ENCODE results near the gene MTUS2. TPM values are rescaled to one million over a fixed set of nuclear protein-coding genes. Genes with fewer than 3 reads are reported as not detected.
"Not testable (repeated sequence)": the region's sequence is repeated elsewhere in the genome, so short reads cannot be mapped to it uniquely, and the experiment has no call there.

Gene MTUS2
- polyA plus RNA-seq, 3 donors, result 0.03 to 7.4 TPM; not detected in 1

DNA sequence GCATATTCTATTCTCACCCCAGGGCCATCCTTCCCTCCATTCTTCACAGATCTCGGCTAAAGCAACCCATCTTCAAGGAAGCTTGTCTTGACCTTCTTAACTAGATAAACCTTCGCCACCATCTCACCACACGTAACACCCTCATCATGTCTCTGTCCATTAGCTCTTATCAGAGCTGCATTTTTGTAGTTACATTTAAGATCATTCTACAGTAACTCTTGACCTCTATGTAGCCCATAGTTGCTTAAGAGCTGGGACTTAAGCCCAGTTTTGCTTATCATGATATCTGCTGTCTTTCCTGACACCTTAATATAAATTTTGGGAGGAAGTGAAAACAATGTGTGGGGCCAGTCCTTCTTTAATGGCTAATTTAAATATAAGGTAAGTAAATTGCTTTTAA lies 345.1 kb downstream of the MTUS2 start:
- WGBS, 3 donors, result 81 to 87% (median 83%) methylated on average over 3 of the region's 3 CpGs

DNA sequence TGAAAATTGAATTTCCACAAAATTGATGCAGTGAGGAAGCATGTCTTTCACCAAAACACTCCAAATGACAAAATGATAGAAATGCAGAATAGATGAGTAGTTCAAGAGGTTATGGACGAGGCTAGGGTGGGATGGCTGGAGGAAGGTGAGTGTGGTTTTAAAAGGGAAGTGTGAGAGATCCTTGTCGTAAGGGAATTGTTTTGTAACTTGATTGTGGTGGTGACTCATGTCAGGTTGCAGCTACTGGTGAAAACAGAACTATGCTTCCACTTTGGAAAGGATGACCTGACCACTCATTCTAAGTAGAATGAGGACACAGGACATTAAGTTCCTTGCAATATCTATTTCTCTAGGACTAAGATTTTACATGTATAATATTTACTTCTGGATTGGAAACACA lies 345.7 kb downstream of the MTUS2 start:
- H3K27ac ChIP-seq (ENCODE audit: low read depth, low read length), result no peak overlapping the region
- 31 to 48% (median 38%) methylated on average over 2 of the region's 2 CpGs for WGBS, 3 donors

More for the DNA sequence above, 345.1 kb downstream of the MTUS2 start:
- H3K27ac ChIP-seq (ENCODE audit: low read depth, low read length), result no peak overlapping the region

DNA sequence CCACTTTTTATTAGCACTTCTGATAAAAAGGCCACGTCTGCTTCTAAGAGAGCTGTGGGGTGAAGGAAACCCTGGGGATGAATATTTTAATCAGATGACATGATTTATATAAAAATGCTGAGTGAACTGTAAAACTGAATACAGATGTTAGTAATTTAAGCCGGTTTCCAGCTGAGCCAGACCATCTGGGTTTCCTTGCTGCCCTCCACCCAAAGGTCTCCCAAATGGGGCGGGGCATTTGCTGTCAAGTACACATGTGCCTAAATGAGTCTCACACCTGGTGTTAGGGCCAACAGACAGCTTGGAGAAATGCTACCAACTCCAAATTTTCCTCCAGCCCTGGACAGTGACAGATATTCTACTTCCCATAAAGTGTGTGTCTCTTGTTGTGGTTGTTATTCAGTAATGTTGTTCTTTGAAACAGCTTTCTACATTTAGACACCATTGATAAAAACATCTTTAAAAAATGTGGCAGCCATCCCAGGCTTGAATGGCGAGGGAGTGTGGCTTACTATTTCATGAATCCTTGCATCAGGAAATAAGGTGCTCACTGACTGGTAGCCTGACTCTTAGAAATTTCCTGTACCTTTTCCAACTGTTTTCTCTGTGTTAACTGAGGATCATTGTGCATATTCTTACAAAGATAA lies 350.4 kb downstream of the MTUS2 start:
- no peak overlapping the region for H3K27ac ChIP-seq (ENCODE audit: low read depth, low read length)
- WGBS, 3 donors, result 50 to 72% (median 53%) methylated on average over 4 of the region's 4 CpGs

DNA sequence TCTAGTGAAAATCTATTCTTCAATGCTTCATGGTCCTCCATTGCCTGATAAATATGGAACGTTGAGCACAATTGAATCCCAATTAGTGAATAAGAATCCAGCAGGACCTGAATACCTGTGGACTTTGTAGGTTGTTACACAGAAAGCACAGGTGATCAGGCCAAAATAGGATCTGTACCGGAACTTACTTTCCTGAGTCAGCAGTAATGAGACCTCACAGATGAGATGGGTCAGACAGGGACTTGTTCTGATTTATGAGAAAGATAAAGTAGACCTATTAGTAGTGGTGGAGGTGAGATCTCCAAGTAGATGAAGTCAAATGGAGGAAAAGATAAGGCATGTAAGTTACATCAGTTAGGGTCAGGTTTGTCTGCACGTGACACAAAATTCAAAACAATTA lies 351.1 kb downstream of the MTUS2 start:
- 86 to 91% (median 87%) methylated on average over 3 of the region's 3 CpGs for WGBS, 3 donors
- H3K27ac ChIP-seq (ENCODE audit: low read depth, low read length), result no peak overlapping the region

DNA sequence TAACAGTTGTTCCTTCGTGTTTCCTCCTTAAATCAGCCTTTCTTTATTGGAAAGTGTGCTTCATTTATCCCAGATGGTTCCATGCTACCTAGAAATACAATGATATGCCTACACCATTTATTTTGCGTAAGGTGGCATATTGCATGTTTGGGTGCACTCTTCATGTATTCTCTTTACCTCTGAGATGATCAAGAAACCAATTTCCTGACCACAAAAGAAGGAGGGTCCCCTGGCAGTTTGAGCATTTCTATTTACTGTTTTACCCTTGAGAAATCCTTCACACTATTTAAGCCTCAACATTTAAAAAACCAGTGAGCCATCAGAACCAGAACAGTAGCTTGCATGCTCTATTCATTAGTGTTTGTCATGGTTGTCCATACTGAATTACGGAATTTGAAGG lies 354.0 kb downstream of the MTUS2 start:
- WGBS, 3 donors, result 67 to 83% (median 80%) methylated on average over 3 of the region's 3 CpGs
- no peak overlapping the region for H3K27ac ChIP-seq (ENCODE audit: low read depth, low read length)

DNA sequence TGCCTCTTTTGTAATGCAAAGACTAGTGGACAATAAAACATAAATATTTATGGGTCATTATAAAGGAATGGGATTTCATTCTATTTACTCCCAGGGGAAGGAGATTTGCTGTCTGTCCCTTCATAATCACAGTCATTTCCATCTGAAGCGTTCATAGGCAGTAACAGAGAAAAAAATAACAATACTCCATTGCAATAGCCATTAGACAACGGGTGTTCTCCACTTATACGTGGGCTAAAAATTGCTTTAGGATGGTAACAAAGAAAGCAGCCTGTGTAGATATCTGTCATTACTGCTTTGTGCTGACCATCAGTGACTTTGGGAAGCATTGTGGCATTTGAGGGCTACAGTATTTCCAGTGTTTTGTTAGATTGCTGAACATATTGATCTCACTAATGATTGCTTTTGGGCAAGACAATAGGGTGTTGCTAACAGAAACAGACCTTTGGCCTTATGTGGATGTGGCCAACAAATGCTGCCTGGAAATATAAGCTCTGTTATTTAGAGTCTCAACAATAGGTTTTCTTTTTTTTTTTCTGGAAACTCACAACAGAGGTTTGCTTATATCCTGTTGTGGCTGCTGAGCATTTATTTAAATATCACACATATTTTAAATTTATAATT lies 355.2 kb downstream of the MTUS2 start:
- 75 to 91% (median 80%) methylated on average over 3 of the region's 3 CpGs for WGBS, 3 donors
- H3K27ac ChIP-seq (ENCODE audit: low read depth, low read length), result no peak overlapping the region

DNA sequence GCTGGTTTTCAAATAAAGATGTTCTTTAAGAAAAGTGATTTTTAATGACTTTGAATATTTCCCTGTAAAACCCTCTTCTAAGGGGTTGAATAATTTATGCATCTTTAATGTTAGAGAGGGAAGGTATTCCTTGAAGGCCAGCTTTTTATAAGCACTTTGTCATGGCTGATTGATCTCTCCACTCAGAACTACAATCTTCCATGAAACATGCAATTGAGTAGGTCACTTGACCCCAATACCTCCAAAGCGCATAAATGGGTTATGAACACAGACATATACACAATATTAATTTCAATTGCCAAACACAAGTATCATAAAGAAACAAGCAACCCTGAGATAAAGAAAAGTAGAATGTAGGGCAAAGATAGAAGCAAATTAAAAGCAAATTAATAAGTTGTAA lies 359.9 kb downstream of the MTUS2 start:
- H3K27ac ChIP-seq (ENCODE audit: low read depth, low read length), result no peak overlapping the region
- 83 to 87% (median 86%) methylated on average over 1 of the region's 1 CpG for WGBS, 3 donors

DNA sequence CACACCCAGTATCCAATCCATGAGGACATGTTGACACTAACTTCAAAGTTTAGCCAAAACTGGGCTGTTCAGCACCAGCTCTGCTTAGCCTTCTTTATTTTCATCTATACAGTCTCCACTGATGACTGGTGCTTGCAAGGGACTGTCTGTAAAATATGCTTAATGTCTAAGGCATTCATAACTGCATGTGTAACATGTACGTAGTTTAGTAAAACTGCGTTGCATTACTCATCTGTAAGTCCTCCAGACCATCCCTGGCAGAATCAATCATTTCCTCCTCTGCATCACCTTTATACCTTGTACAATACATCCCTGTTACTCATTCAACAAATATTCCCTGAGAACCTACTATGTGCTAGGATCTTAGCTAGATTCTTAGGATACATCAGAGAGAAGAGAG lies 362.1 kb downstream of the MTUS2 start:
- H3K27ac ChIP-seq (ENCODE audit: low read depth, low read length), result no peak overlapping the region
- 91 to 96% (median 91%) methylated on average over 2 of the region's 2 CpGs for WGBS, 3 donors

DNA sequence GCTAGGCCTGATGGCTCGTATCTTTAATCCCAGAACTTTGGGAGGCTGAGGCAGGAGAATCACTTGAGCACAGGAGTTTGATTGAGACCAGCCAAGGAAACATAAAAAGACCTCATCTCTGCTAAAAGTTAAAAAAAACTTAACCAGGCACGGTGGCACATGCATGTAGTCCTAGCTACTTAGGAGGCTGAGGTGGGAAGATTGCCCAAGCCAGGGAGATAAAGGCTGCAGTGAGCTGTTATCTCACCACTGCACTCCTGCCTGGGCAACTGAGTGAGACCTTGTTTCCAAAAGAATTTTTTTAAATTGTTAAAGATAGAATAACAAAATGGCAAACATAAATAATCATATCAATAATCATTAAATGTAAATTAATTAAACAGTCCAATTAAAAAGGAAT lies 365.8 kb downstream of the MTUS2 start:
- 79 to 85% (median 84%) methylated on average over 2 of the region's 2 CpGs for WGBS, 3 donors
- H3K27ac ChIP-seq (ENCODE audit: low read depth, low read length), result no peak overlapping the region

DNA sequence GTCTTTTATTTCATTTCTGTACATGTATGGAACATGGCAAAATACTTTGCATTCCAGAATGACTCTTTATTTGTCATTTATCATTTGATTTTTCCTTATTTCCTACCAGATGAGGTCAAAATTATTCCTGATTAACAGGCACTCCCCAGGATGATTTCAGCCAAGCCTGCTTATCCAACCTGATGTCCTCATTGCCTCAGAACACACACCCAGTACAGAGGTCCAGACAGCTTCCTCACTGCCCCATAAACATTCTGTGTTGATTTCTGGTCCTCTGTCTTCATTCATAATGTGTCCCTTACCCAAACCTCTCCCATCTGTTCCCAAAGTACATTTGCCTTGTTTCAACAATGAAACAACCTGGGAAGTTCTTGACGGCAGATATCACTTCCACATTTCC lies 367.4 kb downstream of the MTUS2 start:
- WGBS, 3 donors, result 56 to 81% (median 76%) methylated on average over 1 of the region's 1 CpG
- H3K27ac ChIP-seq (ENCODE audit: low read depth, low read length), result no peak overlapping the region

DNA sequence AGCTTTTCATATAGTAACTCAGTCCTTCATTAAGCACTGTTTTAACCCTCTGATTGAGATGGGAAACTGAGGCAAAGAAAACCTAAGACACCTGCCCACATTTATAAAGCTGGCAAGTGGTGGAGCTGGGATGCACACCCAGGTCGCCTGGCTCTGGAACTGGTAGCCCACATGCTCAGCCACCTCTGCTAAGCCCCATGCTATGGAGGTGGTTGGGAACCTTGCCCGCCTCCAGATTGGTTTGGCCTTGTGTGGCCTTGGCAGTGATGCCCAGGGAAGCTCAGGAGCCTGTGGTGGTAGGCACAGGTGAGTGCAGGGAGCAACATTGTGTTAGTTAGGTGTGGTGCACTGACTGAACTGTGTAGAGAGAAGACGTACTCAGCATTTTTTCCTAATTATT lies 370.2 kb downstream of the MTUS2 start:
- no peak overlapping the region for H3K27ac ChIP-seq (ENCODE audit: low read depth, low read length)
- 83 to 86% (median 84%) methylated on average over 3 of the region's 3 CpGs for WGBS, 3 donors

DNA sequence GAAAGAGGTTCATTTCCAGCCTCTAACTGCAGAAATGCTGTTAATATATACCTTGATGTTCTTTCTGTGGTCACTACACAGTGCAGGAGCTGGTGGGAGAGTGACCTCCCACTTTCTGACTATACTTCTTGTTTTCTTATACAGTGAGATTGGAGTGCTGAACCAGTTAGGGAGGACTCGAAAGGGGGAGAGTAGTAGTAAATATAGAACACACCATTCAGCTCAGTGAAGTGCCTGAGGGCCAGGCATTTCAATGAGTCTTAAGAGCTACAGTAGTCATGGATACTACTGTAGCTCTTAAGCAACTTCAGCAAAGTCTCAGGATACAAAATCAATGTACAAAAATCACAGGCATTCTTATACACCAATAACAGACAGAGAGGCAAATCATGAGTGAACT lies 372.9 kb downstream of the MTUS2 start:
- H3K27ac ChIP-seq (ENCODE audit: low read depth, low read length), result no peak overlapping the region
- whole genome bisulfite sequencing, 3 donors, result 57 to 79% (median 69%) methylated on average over 1 of the region's 1 CpG

DNA sequence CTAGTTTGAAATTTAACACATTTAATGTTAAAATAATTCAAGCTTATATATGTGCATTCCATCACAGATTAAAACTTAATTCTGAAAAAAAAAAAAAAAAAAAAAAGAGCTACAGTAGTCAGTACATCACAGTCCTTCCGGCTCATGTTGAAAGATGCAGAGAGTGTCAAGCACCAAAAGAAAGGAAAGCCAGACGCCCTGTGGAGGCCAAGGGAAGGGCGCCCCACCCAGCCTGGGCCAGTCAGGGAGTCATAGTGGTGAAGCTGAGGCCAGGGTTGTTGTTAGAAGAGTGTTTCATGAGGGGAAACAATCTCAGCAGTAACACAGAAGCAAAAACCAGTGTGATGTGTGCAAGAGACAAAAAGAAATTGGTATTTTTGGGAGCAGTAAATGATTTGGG lies 375.3 kb downstream of the MTUS2 start:
- WGBS, 3 donors, result 44 to 54% (median 49%) methylated on average over 3 of the region's 3 CpGs
- H3K27ac ChIP-seq (ENCODE audit: low read depth, low read length), result no peak overlapping the region

DNA sequence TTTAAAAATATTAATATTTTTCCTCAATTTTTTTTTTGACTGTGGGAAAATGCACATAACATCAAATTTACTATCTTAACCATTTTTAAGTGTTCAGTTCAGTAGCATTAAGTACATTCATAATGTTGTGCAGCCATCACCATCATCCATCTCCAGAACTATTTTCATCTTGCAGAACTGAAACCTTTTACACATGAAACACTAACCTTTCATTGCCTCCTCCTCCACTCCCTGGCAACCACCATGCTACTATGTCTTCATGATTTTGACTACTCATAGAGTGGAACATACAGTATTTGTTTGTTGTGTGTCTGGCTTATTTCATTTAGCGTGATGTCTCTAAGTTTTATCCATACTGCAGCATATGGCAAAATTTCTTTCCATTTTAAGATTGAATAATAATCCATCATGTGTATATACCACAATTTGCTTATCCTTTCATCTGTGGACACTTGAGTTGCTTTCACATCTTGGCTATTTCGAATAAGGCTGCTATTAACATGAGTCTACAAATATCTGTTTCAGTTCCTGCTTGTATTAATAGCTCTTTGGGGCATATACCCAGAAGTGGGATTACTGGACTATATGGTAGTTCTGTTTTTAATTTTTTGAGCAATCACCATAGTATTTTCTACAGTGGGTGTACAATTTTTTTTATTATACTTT lies 376.4 kb downstream of the MTUS2 start:
- 67 to 74% (median 74%) methylated on average over 2 of the region's 2 CpGs for WGBS, 3 donors
- H3K27ac ChIP-seq (ENCODE audit: low read depth, low read length), result no peak overlapping the region

DNA sequence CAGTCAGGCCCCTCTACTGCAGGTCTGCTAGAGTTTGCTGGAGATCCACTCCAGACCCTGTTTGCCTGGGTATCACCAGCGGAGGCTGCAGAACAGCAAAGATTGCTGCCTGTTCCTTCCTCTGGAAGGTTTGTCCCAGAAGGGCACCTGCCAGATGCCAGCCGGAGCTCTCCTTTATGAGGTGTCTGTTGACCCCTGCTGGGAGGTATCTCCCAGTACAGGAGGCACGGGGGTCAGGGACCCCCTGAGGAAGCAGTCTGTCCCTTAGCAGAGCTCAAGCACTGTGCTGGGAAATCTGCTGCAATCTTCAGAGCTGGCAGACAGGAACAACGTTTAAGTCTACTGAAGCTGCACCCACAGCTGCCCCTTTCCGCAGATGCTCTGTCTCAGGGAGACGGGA lies 382.6 kb downstream of the MTUS2 start:
- 81 to 84% (median 83%) methylated on average over 6 of the region's 6 CpGs for WGBS, 3 donors
- not testable (repeated sequence) for H3K27ac ChIP-seq (ENCODE audit: low read depth, low read length)

DNA sequence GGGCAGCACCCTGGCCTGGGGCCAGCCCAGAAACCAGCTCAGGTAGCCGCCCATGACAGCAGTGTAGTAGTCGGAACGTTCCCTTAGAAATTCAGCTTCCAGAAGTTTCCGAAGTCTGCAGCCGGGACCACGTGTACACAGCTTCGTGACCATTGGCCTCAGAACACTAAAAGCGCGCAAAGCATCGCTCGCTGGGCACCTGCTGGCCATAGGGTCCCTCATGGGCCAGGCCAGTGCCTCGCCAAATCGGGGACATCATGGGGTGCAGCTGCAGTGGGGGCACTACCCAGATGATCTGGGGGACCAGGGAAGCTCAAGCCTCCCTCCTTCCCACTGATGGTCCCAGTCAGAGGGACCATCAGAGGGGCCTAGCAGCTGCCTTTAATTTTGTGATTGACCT lies 384.5 kb downstream of the MTUS2 start:
- 94 to 96% (median 96%) methylated on average over 13 of the region's 13 CpGs for WGBS, 3 donors
- no peak overlapping the region for H3K27ac ChIP-seq (ENCODE audit: low read depth, low read length)

DNA sequence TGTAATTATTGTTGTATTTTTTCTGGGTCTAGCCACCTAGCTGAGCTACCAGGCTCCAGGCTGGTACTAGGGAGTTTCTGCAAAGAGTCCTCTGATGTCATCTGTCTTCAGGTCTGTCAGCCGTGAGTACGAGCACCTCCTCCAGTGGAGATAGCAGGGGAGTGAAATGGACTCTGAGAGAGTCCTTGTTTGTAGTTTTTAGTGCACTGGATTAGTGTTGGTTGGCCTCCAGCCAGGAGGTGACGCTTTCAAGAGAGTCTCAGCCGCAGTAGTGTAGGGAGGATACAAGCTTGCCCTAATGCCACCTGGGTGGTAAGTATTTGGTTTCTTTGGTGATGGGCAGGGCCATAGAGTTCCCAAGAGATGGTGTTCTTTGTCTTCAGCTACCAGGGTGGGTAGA lies 390.5 kb downstream of the MTUS2 start:
- no peak overlapping the region for H3K27ac ChIP-seq (ENCODE audit: low read depth, low read length)
- WGBS, 3 donors, result 55 to 63% (median 56%) methylated on average over 4 of the region's 4 CpGs

DNA sequence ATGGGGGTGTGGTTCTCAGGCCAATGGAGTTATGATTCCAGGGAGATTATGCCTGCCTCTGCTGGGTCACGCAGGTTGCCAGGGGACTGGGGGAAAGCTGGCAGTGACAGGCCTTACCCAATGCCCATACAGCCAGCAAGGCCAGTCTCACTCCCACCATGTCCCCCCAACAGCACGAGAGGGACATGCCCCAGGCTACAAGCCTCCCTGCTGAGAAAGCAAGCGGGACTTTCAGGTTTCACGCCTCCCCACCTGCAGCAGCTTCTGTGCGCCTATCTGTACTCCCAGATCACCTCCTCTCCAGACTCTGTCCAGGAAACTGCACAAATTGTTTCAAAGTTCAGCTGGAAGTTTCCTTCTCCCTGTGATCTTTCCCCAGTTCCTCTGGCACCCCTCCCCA lies 391.0 kb downstream of the MTUS2 start:
- WGBS, 3 donors, result 85 to 87% (median 86%) methylated on average over 5 of the region's 5 CpGs
- not testable (repeated sequence) for H3K27ac ChIP-seq (ENCODE audit: low read depth, low read length)

DNA sequence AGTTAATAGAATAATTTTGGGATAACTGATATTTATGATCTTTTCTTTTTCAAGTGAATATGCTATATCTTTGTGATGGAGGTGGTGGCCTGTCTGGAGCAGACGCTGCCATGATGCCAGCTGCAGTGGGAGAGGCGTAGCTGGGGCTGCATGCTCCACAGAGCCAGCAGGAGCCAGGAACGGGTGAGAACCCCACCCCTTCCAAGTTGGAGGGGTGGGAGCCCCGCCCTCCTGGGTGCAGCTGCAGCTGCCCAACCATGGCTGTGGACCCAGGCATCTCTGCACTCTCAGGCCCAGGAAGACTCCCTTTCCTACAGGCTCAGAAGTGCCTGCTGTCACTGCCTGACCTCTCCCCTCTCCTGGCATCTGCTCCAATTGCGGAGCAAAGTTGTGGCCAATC lies 402.3 kb downstream of the MTUS2 start:
- no peak overlapping the region for H3K27ac ChIP-seq (ENCODE audit: low read depth, low read length)
- WGBS, 3 donors, result 75 to 88% (median 79%) methylated on average over 4 to 5 of the region's 5 CpGs

DNA sequence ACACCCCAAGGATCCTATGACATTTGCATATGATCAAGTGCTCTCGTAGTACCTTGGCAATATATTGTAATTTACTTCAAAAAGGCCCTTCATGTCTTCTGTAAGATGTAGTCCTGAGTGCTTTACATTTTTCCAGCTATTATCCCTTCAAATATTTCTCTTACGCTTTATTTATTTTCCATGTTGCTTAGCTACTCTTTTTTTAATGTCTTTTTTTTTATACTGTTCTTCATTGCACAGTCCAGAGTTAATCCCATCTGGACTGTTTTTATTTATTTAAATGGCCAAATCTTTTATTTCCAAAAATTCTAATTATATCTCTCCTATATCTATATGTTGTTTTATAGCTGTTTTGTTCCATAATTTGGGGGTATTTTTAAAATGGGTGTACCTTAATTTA lies 404.1 kb downstream of the MTUS2 start:
- 71 to 78% (median 78%) methylated on average over 2 of the region's 2 CpGs for WGBS, 3 donors
- no peak overlapping the region for H3K27ac ChIP-seq (ENCODE audit: low read depth, low read length)

Measured in adipose tissue (tissue), 3 donors.